Mucosa of stomach (tissue), 1 donor: Measurements from ENCODE around the gene KRTAP4-1.
"Not testable (repeated sequence)": the region's sequence is repeated elsewhere in the genome, so short reads cannot be mapped to it uniquely, and the experiment has no call there.

Experiments
- H3K27me3 ChIP-seq: one replicate; pipeline ENCODE4 v1.7.0; 2013; ENCODE audit warnings: mild to moderate bottlenecking, low read length; ENCODE audit not compliant: control insufficient read depth, insufficient read depth
- H3K36me3 ChIP-seq: one replicate; pipeline ENCODE4 v1.7.0; 2013; ENCODE audit warnings: low read length; ENCODE audit not compliant: control insufficient read depth, insufficient read depth
- H3K4me1 ChIP-seq: one replicate; pipeline ENCODE4 v1.7.0; 2013; ENCODE audit warnings: mild to moderate bottlenecking, low read length; ENCODE audit not compliant: control insufficient read depth, insufficient read depth
- H3K4me3 ChIP-seq: one replicate; pipeline ENCODE4 v1.7.0; 2013; ENCODE audit warnings: low read length
- H3K9ac ChIP-seq: one replicate; pipeline ENCODE4 v1.7.0; 2013; ENCODE audit warnings: mild to moderate bottlenecking, low read length, moderate library complexity
- H3K9me3 ChIP-seq: one replicate; pipeline ENCODE4 v1.7.0; 2013; ENCODE audit warnings: mild to moderate bottlenecking, low read length, moderate library complexity; ENCODE audit not compliant: control insufficient read depth
- donor health status: Pancreatic carcinoma.

KRTAP4-1 gene

DNA sequence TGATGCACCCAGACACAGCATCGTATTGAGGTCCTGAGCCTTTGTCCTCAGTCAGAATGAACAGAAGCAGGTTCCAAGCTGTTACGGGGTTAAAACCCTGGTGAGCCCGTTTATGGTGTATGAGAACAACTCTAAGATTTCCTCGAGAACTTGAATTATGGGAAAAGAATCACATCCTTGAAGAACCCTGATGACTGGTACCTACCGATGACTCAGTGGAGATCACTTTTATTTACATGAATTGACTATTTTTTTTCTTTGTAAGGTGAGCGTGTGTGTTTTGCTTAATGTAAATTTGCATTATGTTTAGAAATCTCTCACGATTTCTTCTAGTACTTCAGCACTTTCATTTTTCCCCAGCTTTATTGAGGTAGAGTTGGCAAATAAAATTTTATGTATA is 20.9 kb downstream of the KRTAP4-1 start:
- Histone ChIP-seq H3K4me1 (no peaks in the 10 kb centered on the region), H3K4me3 (no peak overlapping the region), H3K9me3 (no peaks in the 10 kb centered on the region), H3K9ac (no peak overlapping the region), H3K36me3 (no peaks in the 10 kb centered on the region), H3K27me3 (no peaks in the 10 kb centered on the region)

DNA sequence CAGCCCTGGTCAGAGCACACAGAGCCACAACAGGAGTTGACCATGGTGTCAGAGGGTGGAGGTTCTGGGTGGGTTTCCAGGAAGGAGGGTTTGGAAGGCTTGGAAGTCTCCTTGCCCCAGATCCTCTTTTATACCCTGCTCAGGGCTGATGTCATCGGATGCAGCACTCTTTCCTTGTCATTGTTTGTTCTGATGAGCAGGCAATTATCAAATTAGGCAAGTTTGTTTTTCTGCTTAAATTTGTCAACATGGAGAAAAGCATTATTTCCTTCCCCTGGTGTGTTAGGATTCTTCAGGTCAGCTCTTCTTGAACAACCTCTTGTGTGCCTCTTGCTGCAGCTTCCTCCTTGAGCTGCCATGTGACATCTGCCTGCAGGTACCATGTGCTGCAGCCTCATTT is 24.1 kb downstream of the KRTAP4-1 start, which contains the start of gene KRTAP4-4:
TSS of gene KRTAP4-4 (minus strand) at position 101 of the 400 bp plus-strand sequence. CDS start at position 44, 57 bp downstream.
- H3K9me3 ChIP-seq = no peaks in the 10 kb centered on the region
- no peaks in the 10 kb centered on the region for H3K27me3 ChIP-seq
- H3K4me1 ChIP-seq = no peaks in the 10 kb centered on the region
- no peak within 1 kb of the TSS for H3K4me3 ChIP-seq
- no peaks in the 10 kb centered on the region for H3K36me3 ChIP-seq
- no peak within 1 kb of the TSS for H3K9ac ChIP-seq

DNA sequence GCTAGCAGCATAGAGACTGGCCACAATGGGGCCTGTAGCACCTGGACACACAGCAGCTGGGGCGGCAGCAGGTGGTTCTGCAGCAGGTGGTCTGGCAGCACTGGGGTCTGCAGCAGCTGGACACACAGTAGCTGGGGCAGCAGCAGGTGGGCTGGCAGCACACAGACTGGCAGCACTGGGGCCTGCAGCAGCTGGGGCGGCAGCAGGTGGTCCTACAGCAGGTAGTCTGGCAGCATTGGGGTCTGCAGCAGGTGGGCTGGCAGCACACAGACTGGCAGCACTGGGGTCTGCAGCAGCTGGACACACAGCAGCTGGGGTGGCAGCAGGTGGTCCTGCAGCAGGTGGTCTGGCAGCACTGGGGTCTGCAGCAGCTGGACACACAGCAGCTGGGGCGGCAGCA is 24.5 kb downstream of the KRTAP4-1 start:
- not testable (repeated sequence) for H3K9me3 ChIP-seq

DNA sequence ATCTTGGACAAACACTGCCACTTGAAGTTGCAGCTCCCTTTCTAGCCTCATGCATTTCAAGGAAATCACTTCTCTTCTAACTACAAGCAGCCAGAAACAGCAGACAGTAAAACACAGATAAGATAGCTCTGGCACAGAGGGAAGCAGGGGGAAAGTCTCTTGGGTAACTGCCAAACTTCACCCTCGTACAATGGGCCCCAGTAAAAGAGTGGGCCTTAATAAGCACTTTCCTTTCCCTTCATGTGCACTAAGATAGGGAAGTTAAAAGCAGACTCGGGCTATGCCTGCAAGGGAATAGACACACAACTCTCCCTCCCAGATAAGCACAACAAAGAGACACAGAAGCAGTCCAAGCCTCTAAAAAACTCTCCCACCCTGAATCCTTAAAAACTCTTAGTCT is 30.9 kb downstream of the KRTAP4-1 start:
- no peak overlapping the region for H3K4me3 ChIP-seq
- H3K4me1 ChIP-seq = no peaks in the 10 kb centered on the region
- no peak overlapping the region for H3K9ac ChIP-seq
- H3K36me3 ChIP-seq = no peaks in the 10 kb centered on the region
- no peaks in the 10 kb centered on the region for H3K9me3 ChIP-seq
- no peaks in the 10 kb centered on the region for H3K27me3 ChIP-seq

More for the DNA sequence above, 24.5 kb downstream of the KRTAP4-1 start:
- not testable (repeated sequence) for H3K27me3 ChIP-seq, H3K4me3 ChIP-seq, H3K9ac ChIP-seq, H3K36me3 ChIP-seq, H3K4me1 ChIP-seq

DNA sequence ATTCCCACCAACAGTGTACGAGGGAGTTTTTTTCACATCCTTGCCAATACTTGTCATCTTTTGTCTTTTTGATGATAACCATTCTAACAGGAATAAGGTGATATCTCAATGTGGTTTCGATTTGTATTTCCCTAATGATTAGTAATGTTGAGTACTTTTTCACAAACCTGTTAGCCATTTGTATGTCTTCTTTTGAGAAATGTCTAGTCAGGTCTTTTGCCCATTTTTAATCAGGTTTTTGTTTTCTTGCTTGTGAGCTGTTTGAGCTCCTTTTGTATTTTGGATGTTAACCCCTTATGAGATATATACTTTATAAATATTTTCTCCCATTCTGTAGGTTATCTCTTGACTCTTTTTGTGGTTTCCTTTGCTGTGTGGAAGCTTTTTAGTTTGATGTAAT is 33.2 kb downstream of the KRTAP4-1 start:
- Histone ChIP-seq H3K4me1 (no peaks in the 10 kb centered on the region), H3K27me3 (no peaks in the 10 kb centered on the region), H3K36me3 (no peaks in the 10 kb centered on the region), H3K4me3 (no peak overlapping the region), H3K9ac (no peak overlapping the region), H3K9me3 (no peaks in the 10 kb centered on the region)

DNA sequence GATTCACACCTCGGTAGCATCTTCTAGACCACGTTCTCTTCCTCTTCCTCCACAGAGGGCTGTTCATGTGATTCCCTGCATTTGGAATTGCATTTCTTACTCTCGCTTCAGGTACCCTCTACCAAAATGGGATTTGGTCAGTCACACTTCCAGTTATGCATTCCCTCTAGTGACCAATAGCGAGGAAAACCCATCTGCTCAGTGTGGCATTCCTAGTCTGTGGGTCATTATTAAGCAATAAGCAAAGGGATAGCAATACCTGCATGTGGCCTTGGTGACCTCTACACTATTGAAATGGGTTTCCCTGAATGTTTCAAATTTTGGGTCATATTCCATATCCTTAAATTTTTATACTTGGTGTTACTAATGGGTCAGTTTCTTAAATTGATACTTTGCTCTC is 34.7 kb downstream of the KRTAP4-1 start:
- H3K27me3 ChIP-seq = no peaks in the 10 kb centered on the region
- no peaks in the 10 kb centered on the region for H3K4me1 ChIP-seq
- H3K4me3 ChIP-seq = no peak overlapping the region
- no peaks in the 10 kb centered on the region for H3K9me3 ChIP-seq
- H3K9ac ChIP-seq = no peak overlapping the region
- H3K36me3 ChIP-seq = no peaks in the 10 kb centered on the region

DNA sequence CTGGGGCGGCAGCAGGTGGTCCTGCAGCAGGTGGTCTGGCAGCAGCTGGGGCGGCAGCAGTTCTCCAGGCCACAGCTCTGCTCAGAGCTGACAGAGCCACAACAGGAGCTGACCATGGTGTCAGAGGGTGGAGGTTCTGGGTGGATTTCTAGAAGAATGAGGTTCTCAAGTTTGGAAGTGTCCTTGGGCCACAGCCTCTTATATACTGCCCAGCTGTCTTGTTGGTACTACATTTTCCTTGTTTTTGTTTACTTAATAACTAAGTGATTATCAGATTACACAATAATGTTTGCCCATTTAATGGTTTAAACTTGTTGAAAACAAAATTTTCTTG is 35.1 kb downstream of the KRTAP4-1 start, which contains the start of gene KRTAP4-5:
TSS of gene KRTAP4-5 (minus strand) at position 174 of the 334 bp plus-strand sequence. CDS start at position 116, 58 bp downstream.
- Histone ChIP-seq H3K36me3 (no peaks in the 10 kb centered on the region), H3K9me3 (no peaks in the 10 kb centered on the region), H3K4me1 (no peaks in the 10 kb centered on the region), H3K27me3 (no peaks in the 10 kb centered on the region), H3K4me3 (no peak within 1 kb of the TSS), H3K9ac (no peak within 1 kb of the TSS)

DNA sequence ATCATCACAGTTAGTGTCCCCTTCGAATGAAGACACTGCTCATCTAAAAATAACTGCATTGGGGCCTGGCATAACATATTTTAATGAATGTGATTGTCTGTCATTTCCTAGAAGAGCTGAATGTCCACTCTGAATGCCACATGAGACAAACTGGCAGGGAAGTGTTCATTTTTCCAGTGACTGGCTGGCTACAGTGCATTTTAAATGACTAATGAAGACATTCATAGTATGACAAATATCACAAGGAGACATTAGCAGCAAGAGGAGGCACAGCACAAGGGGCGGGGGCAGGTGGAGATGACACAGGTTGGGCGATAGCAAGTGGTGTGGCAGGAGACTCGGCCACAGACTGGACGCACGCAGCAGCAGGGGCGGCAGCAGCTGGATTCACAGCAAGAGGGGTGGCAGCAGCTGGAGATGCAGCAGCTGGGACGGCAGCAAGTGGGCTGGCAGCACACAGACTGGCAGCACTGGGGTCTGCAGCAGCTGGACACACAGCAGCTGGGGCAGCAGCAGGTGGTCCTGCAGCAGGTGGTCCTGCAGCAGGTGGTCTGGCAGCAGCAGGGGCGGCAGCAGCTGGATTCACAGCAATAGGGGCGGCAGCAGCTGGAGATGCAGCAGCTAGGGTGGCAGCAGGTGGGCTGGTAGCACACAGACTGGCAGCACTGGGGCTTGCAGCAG is 35.6 kb downstream of the KRTAP4-1 start:
- H3K4me3 ChIP-seq, H3K4me1 ChIP-seq, H3K9me3 ChIP-seq, H3K27me3 ChIP-seq, H3K9ac ChIP-seq, H3K36me3 ChIP-seq: not testable (repeated sequence)

DNA sequence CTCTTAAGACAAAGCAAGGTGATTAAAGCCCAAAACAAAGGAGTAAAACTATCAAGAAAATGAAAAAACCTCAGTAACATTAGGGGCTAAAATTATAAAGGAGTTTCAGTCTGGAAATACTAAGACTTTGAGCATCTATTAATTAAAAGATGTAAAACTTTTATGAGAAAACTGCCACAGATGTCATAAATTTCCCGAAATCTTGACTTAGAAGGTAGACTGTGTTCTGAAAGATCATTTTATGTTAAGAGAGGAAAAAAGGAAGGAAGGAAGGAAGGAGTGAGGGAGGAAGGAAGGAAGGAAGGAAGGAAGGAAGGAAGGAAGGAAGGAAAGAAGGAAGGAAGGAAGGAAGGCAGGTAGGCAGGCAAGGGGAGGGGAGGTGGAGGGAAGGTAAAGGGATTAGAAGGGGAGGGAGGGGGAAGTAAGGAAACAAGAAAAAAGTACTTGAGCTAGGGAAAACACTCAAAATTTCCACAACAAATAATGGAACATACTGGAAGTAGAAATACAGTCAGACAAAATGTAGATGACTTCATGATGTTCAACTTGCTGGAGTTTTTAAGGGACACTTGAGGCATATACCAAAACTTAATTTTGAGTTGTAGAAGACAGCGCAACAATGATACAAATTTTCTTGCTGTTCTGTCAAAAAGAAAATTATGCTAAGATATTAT is 37.0 kb downstream of the KRTAP4-1 start:
- Histone ChIP-seq H3K4me1 (no peaks in the 10 kb centered on the region), H3K9me3 (no peaks in the 10 kb centered on the region), H3K36me3 (no peaks in the 10 kb centered on the region), H3K4me3 (no peak overlapping the region), H3K27me3 (no peaks in the 10 kb centered on the region), H3K9ac (no peak overlapping the region)

DNA sequence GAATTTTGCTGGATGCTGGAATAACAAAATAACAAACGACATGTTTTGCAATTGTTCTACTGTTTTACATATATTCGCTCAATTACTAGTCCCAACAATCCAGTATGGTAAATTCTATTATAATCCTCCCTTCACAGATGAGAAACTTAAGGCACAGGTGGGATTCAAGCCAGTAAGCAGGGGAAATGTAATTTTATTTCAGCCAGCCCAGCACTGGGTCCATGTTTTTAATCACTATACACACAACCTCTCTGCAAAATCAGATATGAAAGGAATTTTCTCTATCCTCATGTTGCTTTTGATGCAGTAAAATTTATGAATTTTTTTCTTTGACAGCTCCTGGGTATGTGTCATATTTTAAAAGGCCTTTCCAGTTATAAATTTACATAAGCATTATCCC is 39.5 kb downstream of the KRTAP4-1 start:
- Histone ChIP-seq H3K9ac (no peak overlapping the region), H3K4me1 (no peaks in the 10 kb centered on the region), H3K27me3 (no peaks in the 10 kb centered on the region), H3K4me3 (no peak overlapping the region), H3K9me3 (no peaks in the 10 kb centered on the region), H3K36me3 (no peaks in the 10 kb centered on the region)

DNA sequence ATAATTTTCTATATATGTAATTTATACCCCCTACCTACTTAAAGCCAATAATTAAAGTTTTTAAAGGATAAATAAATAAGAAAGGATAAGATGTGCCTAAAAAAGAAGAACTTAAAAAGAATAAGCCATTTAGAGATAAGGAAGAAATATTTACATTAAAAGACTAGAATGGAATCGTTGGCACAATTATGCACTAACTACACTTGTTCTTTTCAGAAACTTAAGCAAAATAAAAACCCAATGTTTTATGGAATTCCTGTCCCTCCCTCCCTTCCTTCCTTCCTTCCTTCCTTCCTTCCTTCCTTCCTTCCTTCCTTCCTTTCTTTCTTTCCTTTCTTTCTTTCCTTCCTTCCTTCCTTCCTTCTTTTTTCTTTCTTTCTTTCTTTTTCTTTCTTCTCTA is 39.9 kb downstream of the KRTAP4-1 start:
- no peak overlapping the region for H3K4me3 ChIP-seq
- H3K27me3 ChIP-seq = no peaks in the 10 kb centered on the region
- H3K9ac ChIP-seq = no peak overlapping the region
- no peaks in the 10 kb centered on the region for H3K4me1 ChIP-seq
- H3K9me3 ChIP-seq = no peaks in the 10 kb centered on the region
- no peaks in the 10 kb centered on the region for H3K36me3 ChIP-seq

DNA sequence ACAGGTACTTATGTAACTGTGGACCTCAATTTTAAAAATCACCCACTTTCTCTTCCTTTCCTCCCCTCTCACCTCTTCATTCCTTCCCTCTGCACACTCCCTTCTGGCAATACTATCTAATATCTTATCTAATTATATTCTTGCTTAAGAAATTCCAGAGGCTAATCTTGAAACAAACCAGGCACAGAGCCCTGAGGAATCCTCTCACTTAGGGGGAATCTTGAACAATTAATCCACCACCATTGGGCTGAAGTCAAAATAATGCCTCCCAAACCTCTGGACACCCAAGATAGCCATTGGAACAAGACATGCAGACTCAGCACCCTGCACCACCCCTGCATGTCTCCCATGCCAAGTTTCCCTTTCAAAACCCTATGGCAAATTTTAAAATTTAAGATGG is 43.4 kb downstream of the KRTAP4-1 start:
- no peaks in the 10 kb centered on the region for H3K27me3 ChIP-seq
- H3K9ac ChIP-seq = no peak overlapping the region
- no peaks in the 10 kb centered on the region for H3K9me3 ChIP-seq
- no peak overlapping the region for H3K4me3 ChIP-seq
- H3K36me3 ChIP-seq = no peaks in the 10 kb centered on the region
- H3K4me1 ChIP-seq = no peaks in the 10 kb centered on the region
